Measurements from ENCODE around the gene SOS2.

- TF ChIP-seq CTCF (IDR thresholded peaks at IDR 0.05 in 8 of 11, conservative IDR thresholded peaks at IDR 0.05 in 3 of 11) = no peak
- TF ChIP-seq POLR2AphosphoS5 (IDR thresholded peaks at IDR 0.05) = no peak
Observed at GRCh38 chr14:50088117-50088515, 143.3 kb downstream of the SOS2 start.

All from spleen (tissue), 7 donors.